HG02852 (cell line): ENCODE results near the gene P4HA2.
"Not testable (repeated sequence)": the region's sequence is repeated elsewhere in the genome, so short reads cannot be mapped to it uniquely, and the experiment has no call there.

ENCODE experiments used
- ATAC-seq: cut with Tn5 transposase; IDR thresholded peaks from one replicate; pipeline ENCODE4 v1.9.1; 2021; ENCODE audit warnings: mild to moderate bottlenecking, moderate library complexity; ENCODE audit not compliant: unreplicated experiment

P4HA2 gene

DNA sequence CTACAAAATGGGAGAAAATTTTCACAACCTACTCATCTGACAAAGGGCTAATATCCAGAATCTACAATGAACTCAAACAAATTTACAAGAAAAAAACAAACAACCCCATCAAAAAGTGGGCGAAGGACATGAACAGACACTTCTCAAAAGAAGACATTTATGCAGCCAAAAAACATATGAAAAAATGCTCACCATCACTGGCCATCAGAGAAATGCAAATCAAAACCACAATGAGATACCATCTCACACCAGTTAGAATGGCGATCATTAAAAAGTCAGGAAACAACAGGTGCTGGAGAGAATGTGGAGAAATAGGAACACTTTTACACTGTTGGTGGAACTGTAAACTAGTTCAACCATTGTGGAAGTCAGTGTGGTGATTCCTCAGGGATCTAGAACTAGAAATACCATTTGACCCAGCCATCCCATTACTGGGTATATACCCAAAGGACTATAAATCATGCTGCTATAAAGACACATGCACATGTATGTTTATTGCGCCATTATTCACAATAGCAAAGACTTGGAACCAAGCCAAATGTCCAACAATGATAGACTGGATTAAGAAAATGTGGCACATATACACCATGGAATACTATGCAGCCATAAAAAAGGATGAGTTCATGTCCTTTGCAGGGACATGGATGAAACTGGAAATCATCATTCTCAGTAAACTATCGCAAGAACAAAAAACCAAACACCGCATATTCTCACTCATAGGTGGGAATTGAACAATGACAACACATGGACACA lies 65.9 kb downstream of the P4HA2 start:
- ATAC-seq, result not testable (repeated sequence)

DNA sequence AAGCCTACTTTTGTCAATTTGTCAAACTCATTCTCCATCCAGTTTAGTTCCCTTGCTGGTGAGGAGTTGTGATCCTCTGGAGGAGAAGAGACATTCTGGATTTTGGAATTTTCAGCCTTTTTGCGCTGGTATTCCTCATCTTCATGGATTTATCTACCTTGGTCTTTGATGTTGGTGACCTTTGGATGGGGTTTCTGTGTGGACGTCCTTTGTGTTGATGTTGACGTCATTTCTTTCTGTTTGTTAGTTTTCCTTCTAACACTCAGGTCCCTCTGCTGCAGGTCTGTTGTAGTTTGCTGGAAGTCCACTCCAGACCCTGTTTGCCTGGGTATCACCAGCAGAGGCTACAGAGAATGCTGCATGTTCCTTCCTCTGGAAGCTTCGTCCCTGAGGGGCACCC lies 71.2 kb downstream of the P4HA2 start:
- ATAC-seq, result no peak

DNA sequence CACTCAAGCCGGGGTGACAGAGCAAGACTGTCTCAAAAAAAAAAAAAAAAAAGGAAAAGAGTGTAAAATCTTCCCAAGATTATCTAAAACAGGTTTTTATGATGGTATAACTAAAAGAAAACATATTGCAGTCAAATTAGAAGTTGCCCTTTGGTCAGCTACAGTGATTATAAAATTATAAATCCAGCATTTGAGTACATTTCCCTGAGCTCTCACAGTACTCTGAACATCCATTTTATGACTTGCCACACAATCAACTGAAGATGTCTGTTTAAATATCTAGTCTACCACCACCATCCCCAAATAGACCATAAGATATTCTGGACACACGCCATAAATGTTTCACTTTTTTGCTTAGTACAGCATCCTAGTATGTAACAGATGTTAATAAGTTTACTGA lies 77.1 kb downstream of the P4HA2 start:
- ATAC-seq, result no peak

GRCh38 chr5:132147663-132148062 lies 80.0 kb downstream of the P4HA2 start:
- ATAC-seq, result no peak

GRCh38 chr5:132145326-132145725 lies 82.3 kb downstream of the P4HA2 start:
- ATAC-seq, result not testable (repeated sequence)

DNA sequence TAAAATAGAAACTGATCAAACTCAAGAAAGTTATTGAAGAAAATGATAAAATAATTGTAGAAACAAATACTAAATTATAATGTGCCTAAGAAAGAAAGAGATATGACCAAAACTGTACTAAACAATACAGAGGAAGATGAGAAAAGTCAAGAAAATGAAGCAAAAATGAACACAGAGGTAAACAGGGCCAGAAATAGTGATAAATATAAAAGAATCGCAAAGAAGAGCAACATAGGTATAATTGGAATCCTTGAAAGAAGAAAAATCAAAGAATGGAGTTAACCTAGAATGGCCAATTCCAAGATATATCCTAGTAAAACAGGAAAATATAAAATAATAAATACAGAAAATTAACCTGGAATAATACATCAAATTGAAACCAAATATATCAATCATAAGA lies 84.5 kb downstream of the P4HA2 start:
- no peak for ATAC-seq

DNA sequence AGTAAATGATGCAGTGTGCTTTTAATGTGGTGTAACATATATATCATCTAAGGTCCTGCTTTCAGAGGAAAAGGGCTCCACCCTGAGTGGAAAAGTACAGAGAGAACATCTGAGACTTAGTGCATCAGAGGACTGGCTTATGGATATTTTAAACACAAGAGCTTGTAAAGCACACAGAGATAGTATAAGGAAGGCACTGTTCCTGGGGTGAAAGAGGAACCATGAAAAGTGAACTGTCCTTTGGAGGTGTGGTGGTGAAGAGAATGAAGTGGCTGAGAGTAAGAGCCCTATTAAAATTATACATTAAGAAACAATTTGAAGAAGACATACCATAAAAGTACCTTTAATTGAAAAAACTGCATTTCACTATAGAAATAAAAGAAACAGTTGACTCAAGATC lies 85.2 kb downstream of the P4HA2 start:
- ATAC-seq, result no peak
